Ishikawa (cell line): ENCODE measurements around the gene GSTM4.

ENCODE experiments used
- CEBPB ChIP-seq: IDR thresholded peaks from 2 replicates; pipeline ENCODE4 v1.6.1; 2012
- CREB1 ChIP-seq: IDR thresholded peaks from 2 replicates; pipeline ENCODE4 v1.6.1; 2012; ENCODE audit warnings: low read depth
- EGR1 ChIP-seq: IDR thresholded peaks from 2 replicates; pipeline ENCODE4 v1.6.1; 2012
- EP300 ChIP-seq: IDR thresholded peaks from 2 replicates; pipeline ENCODE4 v1.6.1; 2012; ENCODE audit warnings: borderline replicate concordance
- FOXM1 ChIP-seq: IDR thresholded peaks from 2 replicates; pipeline ENCODE4 v1.6.1; 2012; ENCODE audit warnings: low read depth, borderline replicate concordance
- NFIC ChIP-seq: IDR thresholded peaks from 2 replicates; pipeline ENCODE4 v1.6.1; 2012
- RAD21 ChIP-seq: IDR thresholded peaks from 2 replicates; pipeline ENCODE4 v1.6.1; 2012; ENCODE audit warnings: low read depth
- TAF1 ChIP-seq: IDR thresholded peaks from 2 replicates; pipeline ENCODE4 v1.6.1; 2012; ENCODE audit warnings: low read depth, mild to moderate bottlenecking
- TCF12 ChIP-seq: IDR thresholded peaks from 2 replicates; pipeline ENCODE4 v1.6.1; 2012; ENCODE audit warnings: low read depth
- TEAD4 ChIP-seq: IDR thresholded peaks from 2 replicates; pipeline ENCODE4 v1.6.1; 2012
- YY1 ChIP-seq: IDR thresholded peaks from 2 replicates; pipeline ENCODE4 v1.6.1; 2012; ENCODE audit warnings: low read depth
- ZBTB7A ChIP-seq: IDR thresholded peaks from 2 replicates; pipeline ENCODE4 v1.6.1; 2012; ENCODE audit warnings: low read depth
- TF ChIP-seq, protein P1 (sequence below): IDR thresholded peaks from 2 replicates; pipeline ENCODE4 v1.6.1; 2012
- TF ChIP-seq, protein P2 (sequence below): IDR thresholded peaks from 2 replicates; pipeline ENCODE4 v1.6.1; 2012
- TF ChIP-seq, protein P3 (sequence below): IDR thresholded peaks from 2 replicates; pipeline ENCODE4 v1.6.1; 2012; ENCODE audit warnings: low read depth, mild to moderate bottlenecking

Gene GSTM4

DNA sequence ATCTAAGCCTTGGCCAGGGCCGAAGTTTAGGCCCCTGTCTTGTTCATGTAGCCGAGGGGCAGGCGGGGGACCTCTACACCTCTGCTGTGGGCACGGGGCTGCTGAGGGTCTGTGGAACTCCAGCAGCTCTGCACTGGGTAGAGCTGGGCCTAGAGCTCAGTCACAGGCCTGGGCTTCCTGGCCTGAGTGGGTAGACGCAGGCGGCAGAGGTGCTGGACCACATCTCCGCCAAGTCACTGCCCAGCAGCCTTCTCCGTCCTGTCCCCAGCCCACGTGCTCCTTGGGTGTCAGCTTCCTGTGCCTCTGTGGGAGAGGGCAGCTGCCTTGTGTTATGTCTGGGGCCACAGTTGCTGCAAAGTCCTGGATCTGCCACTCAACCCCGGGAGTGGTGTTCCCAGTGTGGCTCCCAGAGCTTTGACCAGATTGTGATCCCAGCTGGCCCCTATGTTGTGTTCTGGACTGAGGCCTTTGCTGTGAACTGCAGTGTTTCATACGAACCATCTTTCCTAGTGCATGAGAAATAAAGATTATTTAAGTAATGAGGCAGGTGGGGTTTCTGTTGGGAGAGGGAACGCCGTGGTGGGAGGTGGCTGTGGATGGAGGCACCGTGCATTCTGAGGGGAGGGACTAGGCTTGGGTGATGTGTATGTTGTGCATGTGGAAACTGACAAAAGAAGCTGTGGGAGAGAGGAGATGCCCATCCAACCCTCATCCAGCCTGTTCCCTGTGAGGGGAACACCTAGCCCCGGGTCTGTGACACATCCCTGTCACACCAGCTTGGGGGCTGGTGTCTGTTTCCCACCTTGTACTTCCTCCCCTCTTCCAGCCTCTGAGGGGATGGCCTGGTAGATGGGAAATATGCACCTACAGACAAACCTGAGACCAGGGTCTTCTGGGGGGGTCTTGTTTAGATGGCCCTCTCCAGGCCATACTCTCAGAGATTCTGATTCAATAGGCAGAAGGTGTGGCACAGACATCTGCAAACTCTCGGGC, 24.1 kb upstream of the GSTM4 start:
- TF ChIP-seq TEAD4 (no peak), CEBPB (no peak), FOXM1 (no peak), YY1 (no peak), TCF12 (no peak), TAF1 (no peak), RAD21 (no peak), EP300 (no peak), EGR1 (no peak), ZBTB7A (no peak), CREB1 (no peak), NFIC (no peak)
- TF ChIP-seq, protein P1, sequence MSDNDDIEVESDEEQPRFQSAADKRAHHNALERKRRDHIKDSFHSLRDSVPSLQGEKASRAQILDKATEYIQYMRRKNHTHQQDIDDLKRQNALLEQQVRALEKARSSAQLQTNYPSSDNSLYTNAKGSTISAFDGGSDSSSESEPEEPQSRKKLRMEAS: no peak
- TF ChIP-seq, protein P2, sequence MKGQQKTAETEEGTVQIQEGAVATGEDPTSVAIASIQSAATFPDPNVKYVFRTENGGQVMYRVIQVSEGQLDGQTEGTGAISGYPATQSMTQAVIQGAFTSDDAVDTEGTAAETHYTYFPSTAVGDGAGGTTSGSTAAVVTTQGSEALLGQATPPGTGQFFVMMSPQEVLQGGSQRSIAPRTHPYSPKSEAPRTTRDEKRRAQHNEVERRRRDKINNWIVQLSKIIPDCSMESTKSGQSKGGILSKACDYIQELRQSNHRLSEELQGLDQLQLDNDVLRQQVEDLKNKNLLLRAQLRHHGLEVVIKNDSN: no peak
- TF ChIP-seq, protein P3, sequence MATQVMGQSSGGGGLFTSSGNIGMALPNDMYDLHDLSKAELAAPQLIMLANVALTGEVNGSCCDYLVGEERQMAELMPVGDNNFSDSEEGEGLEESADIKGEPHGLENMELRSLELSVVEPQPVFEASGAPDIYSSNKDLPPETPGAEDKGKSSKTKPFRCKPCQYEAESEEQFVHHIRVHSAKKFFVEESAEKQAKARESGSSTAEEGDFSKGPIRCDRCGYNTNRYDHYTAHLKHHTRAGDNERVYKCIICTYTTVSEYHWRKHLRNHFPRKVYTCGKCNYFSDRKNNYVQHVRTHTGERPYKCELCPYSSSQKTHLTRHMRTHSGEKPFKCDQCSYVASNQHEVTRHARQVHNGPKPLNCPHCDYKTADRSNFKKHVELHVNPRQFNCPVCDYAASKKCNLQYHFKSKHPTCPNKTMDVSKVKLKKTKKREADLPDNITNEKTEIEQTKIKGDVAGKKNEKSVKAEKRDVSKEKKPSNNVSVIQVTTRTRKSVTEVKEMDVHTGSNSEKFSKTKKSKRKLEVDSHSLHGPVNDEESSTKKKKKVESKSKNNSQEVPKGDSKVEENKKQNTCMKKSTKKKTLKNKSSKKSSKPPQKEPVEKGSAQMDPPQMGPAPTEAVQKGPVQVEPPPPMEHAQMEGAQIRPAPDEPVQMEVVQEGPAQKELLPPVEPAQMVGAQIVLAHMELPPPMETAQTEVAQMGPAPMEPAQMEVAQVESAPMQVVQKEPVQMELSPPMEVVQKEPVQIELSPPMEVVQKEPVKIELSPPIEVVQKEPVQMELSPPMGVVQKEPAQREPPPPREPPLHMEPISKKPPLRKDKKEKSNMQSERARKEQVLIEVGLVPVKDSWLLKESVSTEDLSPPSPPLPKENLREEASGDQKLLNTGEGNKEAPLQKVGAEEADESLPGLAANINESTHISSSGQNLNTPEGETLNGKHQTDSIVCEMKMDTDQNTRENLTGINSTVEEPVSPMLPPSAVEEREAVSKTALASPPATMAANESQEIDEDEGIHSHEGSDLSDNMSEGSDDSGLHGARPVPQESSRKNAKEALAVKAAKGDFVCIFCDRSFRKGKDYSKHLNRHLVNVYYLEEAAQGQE: no peak

DNA sequence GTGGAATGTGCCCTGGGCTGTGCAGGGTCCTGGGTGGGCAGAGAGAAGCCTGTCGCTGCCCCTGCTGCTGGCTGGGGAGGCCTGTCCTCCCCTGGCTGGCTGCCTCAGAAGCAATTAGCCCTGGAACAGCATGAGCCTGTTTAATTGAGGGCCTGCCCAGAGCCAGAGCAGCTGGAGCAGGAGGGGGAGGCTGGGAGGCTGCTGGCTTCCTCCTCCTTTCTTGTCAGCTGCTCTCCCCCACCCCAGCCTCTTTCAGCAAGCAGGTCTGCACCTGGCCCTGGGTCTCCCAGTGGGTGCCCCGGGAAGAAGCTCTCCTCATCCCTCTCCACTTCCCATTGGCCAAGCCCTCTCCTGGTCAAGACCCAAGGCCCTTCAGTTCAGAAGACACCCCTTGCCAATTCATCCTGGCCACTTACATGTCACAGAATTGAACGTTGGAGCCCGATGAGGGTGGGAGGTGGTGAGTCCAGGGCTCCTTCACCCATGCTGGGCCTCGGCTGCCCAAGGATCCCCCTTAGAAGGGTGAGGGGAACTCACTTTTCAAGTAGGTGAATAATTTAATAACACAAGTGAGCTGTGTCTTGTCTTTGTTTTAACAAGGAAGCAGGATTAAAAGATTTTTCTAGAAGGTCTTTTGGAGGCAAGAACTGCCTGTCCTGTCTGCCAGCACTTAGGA, 23.1 kb upstream of the GSTM4 start:
- TF ChIP-seq RAD21 (no peak), NFIC (no peak), ZBTB7A (no peak), TCF12 (no peak), CEBPB (no peak), TEAD4 (no peak), TAF1 (no peak), YY1 (no peak), FOXM1 (no peak)
- TF ChIP-seq, protein P1: no peak
- TF ChIP-seq, protein P2: no peak
- TF ChIP-seq, protein P3: no peak

DNA sequence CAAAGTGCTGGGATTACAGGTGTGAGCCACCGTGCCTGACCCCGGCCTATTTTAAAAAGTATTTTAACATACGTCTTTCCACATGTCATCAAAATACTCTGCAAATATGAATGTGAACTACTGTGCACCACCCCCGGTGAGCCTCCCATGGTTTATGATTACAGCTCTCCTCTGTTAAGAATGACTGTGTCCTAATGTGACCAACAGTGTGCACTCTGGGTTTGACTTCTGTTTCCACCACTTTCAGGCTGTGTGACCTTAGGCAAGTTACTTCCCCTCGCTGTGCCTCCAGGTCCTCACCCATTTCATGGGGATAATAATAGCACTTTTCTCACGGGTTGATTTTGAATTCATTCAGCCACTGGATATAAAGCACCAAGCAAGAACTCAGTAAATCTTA, 21.6 kb upstream of the GSTM4 start:
- no peak for TF ChIP-seq ZBTB7A

DNA sequence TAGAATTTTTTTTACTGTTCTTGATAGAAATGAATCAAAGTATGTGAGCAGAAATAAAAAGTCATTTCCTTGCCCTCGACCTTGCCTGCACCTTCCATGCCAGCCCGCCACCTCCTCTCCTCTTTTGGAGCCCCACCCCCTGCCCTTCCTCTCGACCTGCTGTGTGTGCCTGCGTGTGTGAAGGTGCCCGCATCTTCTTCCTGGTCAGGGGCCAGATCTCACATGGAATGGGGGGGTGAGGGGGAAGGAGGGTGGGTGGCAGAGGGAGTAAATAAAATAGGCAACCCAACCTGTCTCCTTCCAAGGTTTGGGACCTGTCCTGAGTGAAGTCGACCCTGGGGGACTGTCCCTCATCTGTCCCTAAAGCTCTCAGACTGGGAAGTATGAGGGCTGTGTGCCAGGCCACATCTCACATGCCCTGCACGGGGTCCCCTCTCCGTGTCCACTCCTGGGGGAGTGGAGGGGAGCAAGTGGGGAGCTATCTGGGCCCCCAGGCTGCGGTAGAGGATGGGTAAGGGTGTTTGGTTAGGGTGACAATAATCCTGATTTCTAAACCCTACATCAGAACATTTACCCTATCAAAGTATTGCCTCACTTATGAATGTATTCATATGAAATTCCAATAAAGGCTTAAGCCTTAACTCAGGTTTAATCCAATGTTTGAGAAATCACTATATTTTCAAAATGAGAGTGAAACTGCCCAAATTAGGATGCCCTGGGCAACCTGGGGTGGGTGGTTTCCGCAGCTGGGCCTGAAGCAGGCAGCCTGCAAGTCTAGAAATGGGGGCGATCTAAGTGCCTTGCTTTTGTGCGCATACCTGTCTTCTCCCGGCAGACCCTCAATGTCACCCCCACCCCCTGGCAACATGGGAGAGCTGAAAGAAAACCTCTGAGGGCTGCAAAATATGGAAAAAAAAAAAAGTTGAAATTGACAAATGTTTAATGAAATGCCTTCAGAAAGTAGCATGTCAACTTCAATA, 20.8 kb upstream of the GSTM4 start:
- no peak for TF ChIP-seq YY1
- TF ChIP-seq, protein P1: no peak
- no peak for TF ChIP-seq EGR1
- TF ChIP-seq EP300: no peak
- TF ChIP-seq TAF1: no peak
- TF ChIP-seq ZBTB7A: no peak
- no peak for TF ChIP-seq FOXM1
- TF ChIP-seq NFIC: no peak
- TF ChIP-seq TCF12: no peak
- TF ChIP-seq CEBPB: no peak
- TF ChIP-seq RAD21: no peak
- no peak for TF ChIP-seq CREB1
- TF ChIP-seq, protein P2: no peak
- no peak for TF ChIP-seq TEAD4
- TF ChIP-seq, protein P3: no peak
